ENCODE measurements around the gene SLAMF9. TPM values are rescaled to one million over a fixed set of nuclear protein-coding genes. Genes with fewer than 3 reads are reported as not detected.

The SLAMF9 gene
- total RNA-seq, 1 experiment from 2014 or later = not detected

DNA sequence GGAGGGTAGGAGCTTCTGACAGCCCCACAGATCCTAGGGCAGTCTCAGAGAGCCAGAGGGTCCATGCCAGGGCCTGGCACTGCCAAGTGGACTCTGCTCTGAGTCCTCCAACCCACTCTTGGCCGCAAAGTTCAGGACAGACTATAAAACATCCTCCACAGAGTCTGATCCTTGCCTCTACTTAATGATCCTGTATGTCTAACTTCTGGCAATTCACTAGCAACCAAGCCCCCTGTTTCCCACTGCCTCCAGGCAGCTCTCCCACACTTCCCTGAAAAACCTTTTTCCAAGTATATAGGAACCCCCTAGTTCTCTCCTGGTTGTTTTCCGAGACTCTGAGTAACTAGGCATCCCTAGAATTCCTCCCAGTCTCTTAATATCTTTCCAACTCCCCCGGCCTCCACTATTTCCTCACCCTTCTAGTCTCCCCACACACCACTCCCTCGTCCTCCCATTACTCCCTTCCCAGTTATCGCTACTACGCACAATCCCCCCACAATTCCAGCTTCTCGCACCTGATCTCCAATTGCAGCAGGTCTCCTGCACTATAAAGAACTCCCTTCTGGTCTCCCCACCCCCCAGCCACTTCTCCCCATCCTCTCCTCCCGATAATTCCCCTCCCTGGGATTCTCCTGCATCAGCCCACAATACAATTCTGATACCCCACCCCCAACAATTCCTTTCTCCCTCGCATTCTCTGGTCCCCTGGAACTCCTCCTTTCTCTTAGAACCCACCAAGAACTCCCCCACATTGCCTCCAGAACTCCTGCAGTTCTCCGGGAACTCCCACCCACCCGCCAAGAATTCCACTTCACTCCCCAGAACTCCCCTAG, 9.2 kb downstream of the SLAMF9 start:
- CTCF ChIA-PET = interaction anchor here (1.2 to 2.4 kb wide), 5 partner anchors 11 to 63 kb away, joined by 3 to 40 read pairs (median 3); no protein-coding TSS in a partner anchor
- Histone ChIP-seq H3K4me1 (ENCODE audit: control insufficient read depth in 1 of 2, insufficient read depth in 2 of 2, low read length in 2 of 2) (peaks cover 14 to 25% of the 10 kb centered on the region in 2 experiments), H3K4me2 (ENCODE audit: low read length) (peak overlapping the region; percentile 91), H4K20me1 (ENCODE audit: insufficient read depth) (no peaks in the 10 kb centered on the region), H3K79me2 (ENCODE audit: insufficient read depth, low read length) (no peaks in the 10 kb centered on the region), H3K9ac (ENCODE audit: low read length) (peak overlapping the region; percentile 60), H3K9me2 (ENCODE audit: insufficient read depth) (no peaks in the 10 kb centered on the region), H3K27me3 (ENCODE audit: insufficient read depth, low read length) (no peaks in the 10 kb centered on the region), H3K27ac (ENCODE audit: low read depth, low read length) (peak overlapping the region; percentile 64; the same call in 1 of the 2 replicates), H3K36me3 (ENCODE audit: control insufficient read depth in 1 of 2, insufficient read depth in 2 of 2, low read length in 2 of 2) (no peaks in the 10 kb centered on the region), H3K4me3 (replicated peaks in 1 of 2; ENCODE audit: low read depth in 1 of 2, low read length in 2 of 2) (peak overlapping the region; percentile 54 to 63), H3K9me3 (ENCODE audit: control insufficient read depth in 1 of 2, insufficient read depth in 1 of 2, low read depth in 1 of 2, low read length in 2 of 2) (no peaks in the 10 kb centered on the region), H2AFZ (ENCODE audit: low read depth, low read length, poor library complexity, severe bottlenecking) (peak overlapping the region; percentile 3)
- intact Hi-C loops (cut with micrococcal nuclease) = no loop called here
- POLR2A ChIA-PET = no interaction called here
- TF ChIP-seq, protein P1, sequence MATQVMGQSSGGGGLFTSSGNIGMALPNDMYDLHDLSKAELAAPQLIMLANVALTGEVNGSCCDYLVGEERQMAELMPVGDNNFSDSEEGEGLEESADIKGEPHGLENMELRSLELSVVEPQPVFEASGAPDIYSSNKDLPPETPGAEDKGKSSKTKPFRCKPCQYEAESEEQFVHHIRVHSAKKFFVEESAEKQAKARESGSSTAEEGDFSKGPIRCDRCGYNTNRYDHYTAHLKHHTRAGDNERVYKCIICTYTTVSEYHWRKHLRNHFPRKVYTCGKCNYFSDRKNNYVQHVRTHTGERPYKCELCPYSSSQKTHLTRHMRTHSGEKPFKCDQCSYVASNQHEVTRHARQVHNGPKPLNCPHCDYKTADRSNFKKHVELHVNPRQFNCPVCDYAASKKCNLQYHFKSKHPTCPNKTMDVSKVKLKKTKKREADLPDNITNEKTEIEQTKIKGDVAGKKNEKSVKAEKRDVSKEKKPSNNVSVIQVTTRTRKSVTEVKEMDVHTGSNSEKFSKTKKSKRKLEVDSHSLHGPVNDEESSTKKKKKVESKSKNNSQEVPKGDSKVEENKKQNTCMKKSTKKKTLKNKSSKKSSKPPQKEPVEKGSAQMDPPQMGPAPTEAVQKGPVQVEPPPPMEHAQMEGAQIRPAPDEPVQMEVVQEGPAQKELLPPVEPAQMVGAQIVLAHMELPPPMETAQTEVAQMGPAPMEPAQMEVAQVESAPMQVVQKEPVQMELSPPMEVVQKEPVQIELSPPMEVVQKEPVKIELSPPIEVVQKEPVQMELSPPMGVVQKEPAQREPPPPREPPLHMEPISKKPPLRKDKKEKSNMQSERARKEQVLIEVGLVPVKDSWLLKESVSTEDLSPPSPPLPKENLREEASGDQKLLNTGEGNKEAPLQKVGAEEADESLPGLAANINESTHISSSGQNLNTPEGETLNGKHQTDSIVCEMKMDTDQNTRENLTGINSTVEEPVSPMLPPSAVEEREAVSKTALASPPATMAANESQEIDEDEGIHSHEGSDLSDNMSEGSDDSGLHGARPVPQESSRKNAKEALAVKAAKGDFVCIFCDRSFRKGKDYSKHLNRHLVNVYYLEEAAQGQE (IDR thresholded peaks at IDR 0.05; ENCODE audit: low read depth) = no peak
- TF ChIP-seq POLR2A (IDR thresholded peaks at IDR 0.05; ENCODE audit: borderline replicate concordance, extremely low read depth, insufficient read depth, insufficient read length) (no peak), POLR2AphosphoS5 (IDR thresholded peaks at IDR 0.05; ENCODE audit: low read depth, low read length) (no peak), CEBPB (IDR thresholded peaks at IDR 0.05; ENCODE audit: low read depth) (no peak), EZH2phosphoT487 (IDR thresholded peaks at IDR 0.05; ENCODE audit: borderline replicate concordance) (no peak), JUND (IDR thresholded peaks at IDR 0.05) (no peak)
- TF ChIP-seq, protein P2, sequence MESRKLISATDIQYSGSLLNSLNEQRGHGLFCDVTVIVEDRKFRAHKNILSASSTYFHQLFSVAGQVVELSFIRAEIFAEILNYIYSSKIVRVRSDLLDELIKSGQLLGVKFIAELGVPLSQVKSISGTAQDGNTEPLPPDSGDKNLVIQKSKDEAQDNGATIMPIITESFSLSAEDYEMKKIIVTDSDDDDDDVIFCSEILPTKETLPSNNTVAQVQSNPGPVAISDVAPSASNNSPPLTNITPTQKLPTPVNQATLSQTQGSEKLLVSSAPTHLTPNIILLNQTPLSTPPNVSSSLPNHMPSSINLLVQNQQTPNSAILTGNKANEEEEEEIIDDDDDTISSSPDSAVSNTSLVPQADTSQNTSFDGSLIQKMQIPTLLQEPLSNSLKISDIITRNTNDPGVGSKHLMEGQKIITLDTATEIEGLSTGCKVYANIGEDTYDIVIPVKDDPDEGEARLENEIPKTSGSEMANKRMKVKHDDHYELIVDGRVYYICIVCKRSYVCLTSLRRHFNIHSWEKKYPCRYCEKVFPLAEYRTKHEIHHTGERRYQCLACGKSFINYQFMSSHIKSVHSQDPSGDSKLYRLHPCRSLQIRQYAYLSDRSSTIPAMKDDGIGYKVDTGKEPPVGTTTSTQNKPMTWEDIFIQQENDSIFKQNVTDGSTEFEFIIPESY (IDR thresholded peaks at IDR 0.05; ENCODE audit: extremely low read depth, insufficient replicate concordance, low read length) = no peak
- no peak for DNase-seq (ENCODE audit: low read depth, low spot score)
- RAD21 ChIA-PET (ENCODE audit: low non-redundant PET in 1 of 2, low total read pairs in 2 of 2, uncharacterized antibody in 2 of 2, unreplicated experiment in 2 of 2) = interaction anchor here (1.8 to 2.0 kb wide), 2 partner anchors 63 kb away, joined by 5 read pairs; no protein-coding TSS in a partner anchor
- no TSS peak for BruUV-seq (replicated peaks)
- no peak for ATAC-seq
